HG03139 (cell line): Measurements from ENCODE around the gene ADSL.
A peak's percentile ranks its signal among the peaks of the same experiment; 100 is the strongest.

ENCODE experiments used
- ATAC-seq: cut with Tn5 transposase; IDR thresholded peaks from one replicate; pipeline ENCODE4 v1.9.1; 2021; ENCODE audit not compliant: unreplicated experiment

Gene ADSL

GRCh38 chr22:40434745-40435144 lies 88.4 kb downstream of the ADSL start:
- ATAC-seq, result no peak

- ATAC-seq, result peak; percentile 55
Measured at GRCh38 chr22:40436505-40437431, 90.5 kb downstream of the ADSL start.
